Measurements from ENCODE around the gene MYCBPAP. TPM values are rescaled to one million over a fixed set of nuclear protein-coding genes. Genes with fewer than 3 reads are reported as not detected.

MYCBPAP gene
- total RNA-seq, 2 experiments from 2014 or later = 0.78 to 1.5 TPM

DNA sequence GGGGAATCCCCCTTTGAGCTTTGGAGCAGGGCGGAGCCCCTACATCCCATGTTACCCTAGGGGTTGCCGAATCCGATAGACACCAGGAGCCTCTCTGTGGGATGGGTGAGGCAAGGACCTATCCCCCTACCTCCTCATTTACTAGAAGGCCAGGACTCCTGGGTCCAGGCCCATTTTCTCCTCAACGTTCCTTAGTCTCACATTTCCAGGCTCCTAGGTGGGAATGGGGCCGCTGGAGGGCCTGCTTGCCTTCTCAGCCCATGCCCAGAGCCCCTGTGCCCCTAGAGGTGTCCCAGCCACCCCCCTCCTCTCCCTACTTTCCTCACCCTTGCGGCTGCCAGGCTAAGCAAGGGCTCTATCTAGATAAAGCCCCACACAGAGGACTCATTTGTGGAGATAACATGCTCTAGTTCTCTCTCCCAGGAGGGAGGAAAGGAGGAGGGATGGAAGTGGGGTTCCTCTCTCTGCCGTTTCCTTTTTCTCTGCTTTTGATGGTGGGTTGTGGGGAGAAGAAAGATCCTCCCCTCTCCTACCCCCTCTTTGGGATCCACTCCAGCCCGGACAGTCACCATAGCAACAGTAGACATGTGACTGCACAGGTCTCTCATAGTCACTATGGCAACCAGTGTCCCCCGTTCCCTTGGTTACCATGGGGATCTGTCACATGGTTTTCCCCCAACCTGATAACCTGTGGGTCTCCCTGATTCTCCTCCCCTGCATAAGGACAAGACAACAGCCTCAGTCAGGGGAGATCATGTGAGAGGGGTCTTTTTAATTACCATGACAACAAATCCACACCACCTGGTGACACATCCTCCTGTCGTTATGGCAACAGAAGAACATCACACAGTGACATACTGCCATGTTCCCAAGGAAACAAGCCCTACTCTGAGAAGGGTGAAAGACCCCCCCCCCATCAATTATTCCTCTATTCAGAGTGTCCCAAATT lies 57.4 kb downstream of the MYCBPAP start:
- Mint-ChIP-seq H3K4me3 (peak overlapping the region; percentile 27), H3K27ac (peak overlapping the region; percentile 45), H3K4me1 (ENCODE audit: low read depth) (peaks cover 19% of the 10 kb centered on the region), H3K27me3 (peaks cover 60% of the 10 kb centered on the region), H3K36me3 (ENCODE audit: low read depth) (no peaks in the 10 kb centered on the region), H3K9me3 (no peaks in the 10 kb centered on the region)
- ChIA-PET CTCF (no interaction called here), POLR2A (no interaction called here)
- peaks cover 30% of the 10 kb centered on the region for H3K4me1 ChIP-seq (ENCODE audit: insufficient read depth, low read length)
- no peaks in the 10 kb centered on the region for H3K36me3 ChIP-seq (ENCODE audit: insufficient read depth, low read length)
- TF ChIP-seq, protein P1, sequence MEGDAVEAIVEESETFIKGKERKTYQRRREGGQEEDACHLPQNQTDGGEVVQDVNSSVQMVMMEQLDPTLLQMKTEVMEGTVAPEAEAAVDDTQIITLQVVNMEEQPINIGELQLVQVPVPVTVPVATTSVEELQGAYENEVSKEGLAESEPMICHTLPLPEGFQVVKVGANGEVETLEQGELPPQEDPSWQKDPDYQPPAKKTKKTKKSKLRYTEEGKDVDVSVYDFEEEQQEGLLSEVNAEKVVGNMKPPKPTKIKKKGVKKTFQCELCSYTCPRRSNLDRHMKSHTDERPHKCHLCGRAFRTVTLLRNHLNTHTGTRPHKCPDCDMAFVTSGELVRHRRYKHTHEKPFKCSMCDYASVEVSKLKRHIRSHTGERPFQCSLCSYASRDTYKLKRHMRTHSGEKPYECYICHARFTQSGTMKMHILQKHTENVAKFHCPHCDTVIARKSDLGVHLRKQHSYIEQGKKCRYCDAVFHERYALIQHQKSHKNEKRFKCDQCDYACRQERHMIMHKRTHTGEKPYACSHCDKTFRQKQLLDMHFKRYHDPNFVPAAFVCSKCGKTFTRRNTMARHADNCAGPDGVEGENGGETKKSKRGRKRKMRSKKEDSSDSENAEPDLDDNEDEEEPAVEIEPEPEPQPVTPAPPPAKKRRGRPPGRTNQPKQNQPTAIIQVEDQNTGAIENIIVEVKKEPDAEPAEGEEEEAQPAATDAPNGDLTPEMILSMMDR (IDR thresholded peaks at IDR 0.05) = no peak
- no peak overlapping the region for H3K27ac ChIP-seq (ENCODE audit: low read depth in 1 of 2, low read length in 2 of 2)
- peaks cover 49 to 58% of the 10 kb centered on the region in 2 experiments for H3K27me3 ChIP-seq (ENCODE audit: control insufficient read depth in 1 of 2, insufficient read depth in 2 of 2, low read length in 2 of 2)
- DNase-seq (peak in 3 of 14 experiments; percentile 20 to 71 (median 57)), ATAC-seq (ENCODE audit: poor library complexity) (peak; percentile 11)
- intact Hi-C loops (cut with DNase I, micrococcal nuclease) = loop anchor here in 1 of 2 experiments (5.0 kb wide), 1 partner anchor 62 kb away; no protein-coding TSS in a partner anchor
- peaks cover 0 to 9% of the 10 kb centered on the region in 2 experiments for H3K9me3 ChIP-seq (ENCODE audit: control insufficient read depth in 1 of 2, insufficient read depth in 1 of 2, low read length in 2 of 2)
- H3K4me3 ChIP-seq (ENCODE audit: low read length) = no peak overlapping the region

DNA sequence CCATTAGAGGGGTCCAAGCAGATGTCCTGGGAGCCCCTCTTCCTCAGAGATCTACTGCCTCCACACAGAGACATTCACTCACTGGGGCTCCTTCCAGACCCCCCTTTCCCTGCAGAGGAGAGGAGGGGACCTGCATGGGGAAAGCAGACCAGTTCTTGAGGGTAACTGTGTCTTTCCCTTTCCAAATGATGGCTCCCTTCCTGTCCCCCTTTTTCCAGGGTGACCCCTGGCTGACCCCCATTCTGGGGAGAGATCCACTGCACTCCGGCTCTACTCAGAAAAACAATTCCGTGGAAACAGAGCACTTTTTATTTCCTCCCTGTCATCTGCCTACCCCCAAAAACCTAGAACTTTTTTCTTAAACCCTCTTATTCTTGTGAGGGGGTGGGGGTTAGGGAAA lies 58.6 kb downstream of the MYCBPAP start:
- ChIA-PET CTCF (no interaction called here), POLR2A (no interaction called here)
- Histone ChIP-seq H3K27ac (ENCODE audit: low read depth in 1 of 2, low read length in 2 of 2) (no peak overlapping the region), H3K4me3 (ENCODE audit: low read length) (no peak overlapping the region), H3K4me1 (ENCODE audit: insufficient read depth, low read length) (peaks cover 20% of the 10 kb centered on the region), H3K27me3 (ENCODE audit: control insufficient read depth in 1 of 2, insufficient read depth in 2 of 2, low read length in 2 of 2) (peaks cover 43 to 51% of the 10 kb centered on the region in 2 experiments), H3K36me3 (ENCODE audit: insufficient read depth, low read length) (no peaks in the 10 kb centered on the region), H3K9me3 (ENCODE audit: control insufficient read depth in 1 of 2, insufficient read depth in 1 of 2, low read length in 2 of 2) (peaks cover 0 to 9% of the 10 kb centered on the region in 2 experiments)
- H3K4me3 Mint-ChIP-seq = no peak overlapping the region
- no peak for DNase-seq
- H3K36me3 Mint-ChIP-seq (ENCODE audit: low read depth) = no peaks in the 10 kb centered on the region
- peaks cover 69% of the 10 kb centered on the region for H3K27me3 Mint-ChIP-seq
- peaks cover 19% of the 10 kb centered on the region for H3K4me1 Mint-ChIP-seq (ENCODE audit: low read depth)
- no peak overlapping the region for H3K27ac Mint-ChIP-seq
- intact Hi-C loops (cut with DNase I, micrococcal nuclease) = loop anchor here in 1 of 2 experiments (5.0 kb wide), 1 partner anchor 60 kb away; no protein-coding TSS in a partner anchor
- no peak for ATAC-seq (ENCODE audit: poor library complexity)
- TF ChIP-seq, protein P1 (IDR thresholded peaks at IDR 0.05) = no peak
- no peaks in the 10 kb centered on the region for H3K9me3 Mint-ChIP-seq

DNA sequence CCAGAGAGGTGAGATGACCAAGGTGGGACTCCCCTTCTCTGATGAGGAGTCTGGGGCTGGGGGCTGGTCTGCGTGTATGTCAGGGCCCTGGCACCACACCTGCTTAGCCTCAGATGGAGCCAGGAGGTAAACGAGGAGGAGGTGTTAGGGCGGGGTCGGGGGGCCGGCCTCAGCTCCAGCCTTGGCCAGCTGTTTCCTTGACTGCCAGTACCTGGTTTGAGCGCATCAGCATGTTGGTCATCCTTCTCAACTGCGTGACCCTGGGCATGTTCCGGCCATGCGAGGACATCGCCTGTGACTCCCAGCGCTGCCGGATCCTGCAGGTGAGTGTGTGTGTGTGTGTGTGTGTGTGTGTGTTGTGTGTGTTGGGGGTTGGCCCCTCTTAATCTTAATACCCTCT lies 60.4 kb downstream of the MYCBPAP start:
- Mint-ChIP-seq H3K36me3 (ENCODE audit: low read depth) (no peaks in the 10 kb centered on the region), H3K4me1 (ENCODE audit: low read depth) (peaks cover 13% of the 10 kb centered on the region), H3K4me3 (no peak overlapping the region), H3K27me3 (peaks cover 58% of the 10 kb centered on the region), H3K9me3 (no peaks in the 10 kb centered on the region), H3K27ac (no peak overlapping the region)
- peaks cover 26 to 34% of the 10 kb centered on the region in 2 experiments for H3K27me3 ChIP-seq (ENCODE audit: control insufficient read depth in 1 of 2, insufficient read depth in 2 of 2, low read length in 2 of 2)
- intact Hi-C loops (cut with DNase I, micrococcal nuclease) = loop anchor here in 1 of 2 experiments (5.0 kb wide), 1 partner anchor 59 kb away; no protein-coding TSS in a partner anchor
- no peak for ATAC-seq (ENCODE audit: poor library complexity)
- POLR2A ChIA-PET = no interaction called here
- CTCF ChIA-PET = no interaction called here
- TF ChIP-seq, protein P1 (IDR thresholded peaks at IDR 0.05) = no peak
- no peak for DNase-seq
- no peak overlapping the region for H3K4me3 ChIP-seq (ENCODE audit: low read length)
- H3K27ac ChIP-seq (ENCODE audit: low read depth in 1 of 2, low read length in 2 of 2) = no peak overlapping the region
- H3K36me3 ChIP-seq (ENCODE audit: insufficient read depth, low read length) = no peaks in the 10 kb centered on the region
- no peaks in the 10 kb centered on the region for H3K9me3 ChIP-seq (ENCODE audit: control insufficient read depth in 1 of 2, insufficient read depth in 1 of 2, low read length in 2 of 2)
- peaks cover 9% of the 10 kb centered on the region for H3K4me1 ChIP-seq (ENCODE audit: insufficient read depth, low read length)

Data from CD4-positive, alpha-beta T cell (primary cell).